Fibroblast of skin of scalp (primary cell): Measurements from ENCODE around the gene IQCC. TPM values are rescaled to one million over a fixed set of nuclear protein-coding genes. Genes with fewer than 3 reads are reported as not detected.
A peak's percentile ranks its signal among the peaks of the same experiment; 100 is the strongest.
"Not testable (repeated sequence)": the region's sequence is repeated elsewhere in the genome, so short reads cannot be mapped to it uniquely, and the experiment has no call there.

ENCODE experiments used
- DNase-seq: peaks from one replicate; pipeline ENCODE4 v3.0.0-alpha.2; 2013
- polyA plus RNA-seq, 2 experiments: library from polyadenylated mRNA; unstranded; fragments of 120-200 nt; gene quantifications; one replicate each; pipeline ENCODE4 v1.2.1, GENCODE V29; 2013; ENCODE audit not compliant: insufficient read length in 2 of 2

The IQCC gene
- 2.4 TPM for polyA plus RNA-seq (2013, experiment 1 of 2; ENCODE audit: insufficient read length)
- polyA plus RNA-seq (2013, experiment 2 of 2; ENCODE audit: insufficient read length): 3.0 TPM

DNA sequence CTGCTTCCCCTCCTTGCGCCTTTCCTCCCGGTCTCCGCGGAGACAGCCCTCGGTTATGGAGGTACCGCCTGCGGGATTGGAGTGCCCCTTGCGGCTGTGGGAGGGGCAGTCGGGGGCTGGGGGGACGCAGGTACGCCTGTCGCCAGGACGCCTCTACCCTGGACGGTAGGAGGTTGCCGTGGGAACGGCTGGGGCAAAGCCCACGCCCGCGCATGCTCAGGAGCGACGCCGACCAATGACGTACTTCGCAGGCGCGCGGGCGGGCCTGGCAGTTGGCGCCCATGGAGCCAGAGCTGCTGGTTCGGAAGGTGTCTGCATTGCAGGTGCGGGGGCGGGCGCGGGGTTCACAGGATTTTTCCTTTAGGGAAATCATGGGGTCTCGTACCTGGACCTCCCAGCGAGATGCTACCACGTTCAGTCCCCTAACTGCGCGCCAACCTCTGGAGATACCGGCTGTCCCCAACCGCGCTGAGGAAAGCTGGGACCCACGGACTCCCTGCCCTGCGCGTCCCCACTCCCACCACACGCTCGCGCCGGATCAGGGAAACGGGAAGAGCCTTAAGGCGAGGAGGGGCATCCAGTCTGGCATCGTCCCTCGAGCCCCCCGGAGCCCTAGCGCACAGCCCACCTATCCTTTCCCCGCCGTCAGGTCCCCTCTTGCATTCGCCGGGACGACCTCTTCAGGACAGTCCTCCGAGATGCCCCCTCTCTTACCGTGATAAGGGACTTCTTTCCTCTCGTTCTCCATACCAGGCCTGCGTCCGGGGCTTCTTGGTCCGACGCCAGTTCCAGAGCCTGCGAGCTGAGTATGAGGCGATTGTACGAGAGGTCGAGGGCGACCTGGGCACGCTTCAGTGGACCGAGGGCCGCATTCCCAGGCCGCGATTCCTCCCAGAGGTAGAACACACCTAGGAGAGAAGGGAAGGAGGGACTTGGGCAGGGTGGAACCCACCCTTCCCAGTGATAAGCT lies at the start of gene IQCC:
TSS of gene IQCC (plus strand) at position 271 of the 970 bp plus-strand sequence. CDS start at position 282, 11 bp downstream.
- DNase-seq: peak; percentile 81

DNA sequence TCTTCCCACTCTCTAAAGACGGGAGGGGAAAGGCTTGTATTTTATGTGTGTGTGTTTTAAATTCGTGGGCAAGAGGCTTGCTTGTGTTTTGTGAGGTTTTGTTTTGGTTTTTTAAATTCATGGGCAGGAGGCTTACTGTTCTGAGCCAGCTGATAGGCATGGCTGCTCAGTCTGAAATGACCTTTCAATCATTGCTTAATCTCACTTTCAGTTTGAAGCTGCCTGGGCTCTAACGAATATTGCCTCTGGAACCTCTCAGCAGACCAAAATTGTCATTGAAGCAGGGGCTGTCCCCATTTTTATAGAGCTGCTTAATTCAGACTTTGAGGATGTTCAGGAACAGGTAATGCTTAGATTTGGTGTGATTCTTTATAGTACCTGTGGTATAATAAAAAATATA lies 46.3 kb upstream of the IQCC start:
- no peak for DNase-seq

DNA sequence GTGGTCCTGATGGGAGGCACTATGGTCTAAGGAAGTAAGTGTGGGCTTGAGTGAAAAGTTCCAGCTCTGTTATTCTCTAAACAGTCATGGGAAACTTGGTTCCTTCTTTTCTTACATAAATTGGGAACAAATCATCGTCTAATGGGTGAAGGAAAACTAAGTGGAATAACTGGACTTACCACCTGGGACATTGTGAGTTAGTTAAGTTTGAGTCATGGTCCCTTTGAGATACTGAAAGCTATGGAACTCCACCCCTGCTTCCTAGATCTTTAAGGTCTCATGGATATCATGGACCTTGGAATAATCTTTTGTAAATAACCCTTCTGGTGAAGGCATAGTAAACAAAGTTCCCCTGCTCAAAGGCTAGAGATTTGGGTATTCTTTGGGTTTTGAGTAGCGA lies 42.1 kb upstream of the IQCC start:
- DNase-seq: no peak

DNA sequence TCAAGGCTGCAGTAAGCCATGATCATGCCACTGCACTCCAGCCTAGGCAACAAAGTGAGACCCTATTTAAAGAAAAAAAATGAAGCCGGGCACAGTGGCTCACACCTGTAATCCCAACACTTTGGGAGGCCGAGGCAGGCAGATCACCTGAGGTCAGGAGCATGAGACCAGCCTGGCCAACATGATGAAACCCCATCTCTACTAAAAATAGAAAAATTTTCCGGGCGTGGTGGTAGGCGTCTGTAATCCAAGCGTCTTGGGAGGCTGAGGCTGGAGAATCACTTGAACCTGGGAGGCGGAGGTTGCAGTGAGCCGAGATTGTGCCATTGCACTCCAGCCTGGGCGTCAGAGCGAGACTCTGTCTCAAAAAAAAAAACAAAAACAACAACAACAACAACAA lies 39.8 kb upstream of the IQCC start:
- not testable (repeated sequence) for DNase-seq

DNA sequence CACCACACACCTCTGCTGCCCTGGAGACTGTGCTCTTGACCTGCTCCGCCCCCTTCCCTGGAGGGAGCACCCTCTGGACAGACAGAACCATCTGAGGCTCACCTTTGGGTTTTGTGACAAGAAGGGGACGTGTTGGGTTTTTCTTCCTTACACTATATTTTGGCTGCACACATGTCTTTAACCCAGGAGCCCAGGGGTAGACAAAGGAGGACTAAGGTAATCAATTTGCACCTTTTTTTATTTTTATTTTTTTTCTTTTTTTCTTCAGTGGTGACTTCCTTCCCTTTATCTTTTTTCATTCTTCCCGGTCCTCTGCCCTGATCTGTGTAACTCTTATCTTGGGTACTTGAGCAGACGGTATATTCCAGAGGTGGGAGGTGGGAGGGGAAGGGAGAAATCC lies 34.5 kb upstream of the IQCC start:
- DNase-seq: no peak

DNA sequence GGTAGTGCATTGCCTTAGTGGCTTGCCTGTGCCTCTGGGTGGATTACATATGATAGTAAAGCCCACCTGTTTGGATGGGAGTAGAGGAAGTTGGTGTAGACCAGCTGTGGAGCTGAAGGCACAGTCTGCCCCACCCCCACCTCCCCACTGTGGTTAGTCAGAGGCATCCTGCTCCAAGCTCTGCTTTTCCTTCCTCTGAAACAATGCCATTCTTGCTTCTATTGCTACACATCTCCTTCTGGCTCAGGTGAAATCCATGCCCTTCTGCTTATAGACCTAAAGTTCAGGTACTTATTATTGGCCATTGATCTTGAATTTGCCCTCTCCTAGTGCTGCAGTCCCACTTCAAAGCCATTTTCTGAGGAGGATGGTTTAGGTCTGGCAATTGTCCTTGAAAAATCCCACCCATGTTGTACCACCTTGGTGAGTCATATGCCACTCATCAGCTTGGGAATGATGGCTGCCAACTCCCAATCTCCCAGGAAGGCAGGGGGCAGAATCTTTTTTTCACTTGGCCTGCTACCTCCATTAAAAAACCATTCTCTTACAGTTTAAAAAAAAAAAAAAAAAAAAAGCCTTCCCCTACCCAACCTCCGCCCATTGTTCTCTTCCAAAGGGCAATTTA lies 32.7 kb upstream of the IQCC start:
- DNase-seq: no peak

DNA sequence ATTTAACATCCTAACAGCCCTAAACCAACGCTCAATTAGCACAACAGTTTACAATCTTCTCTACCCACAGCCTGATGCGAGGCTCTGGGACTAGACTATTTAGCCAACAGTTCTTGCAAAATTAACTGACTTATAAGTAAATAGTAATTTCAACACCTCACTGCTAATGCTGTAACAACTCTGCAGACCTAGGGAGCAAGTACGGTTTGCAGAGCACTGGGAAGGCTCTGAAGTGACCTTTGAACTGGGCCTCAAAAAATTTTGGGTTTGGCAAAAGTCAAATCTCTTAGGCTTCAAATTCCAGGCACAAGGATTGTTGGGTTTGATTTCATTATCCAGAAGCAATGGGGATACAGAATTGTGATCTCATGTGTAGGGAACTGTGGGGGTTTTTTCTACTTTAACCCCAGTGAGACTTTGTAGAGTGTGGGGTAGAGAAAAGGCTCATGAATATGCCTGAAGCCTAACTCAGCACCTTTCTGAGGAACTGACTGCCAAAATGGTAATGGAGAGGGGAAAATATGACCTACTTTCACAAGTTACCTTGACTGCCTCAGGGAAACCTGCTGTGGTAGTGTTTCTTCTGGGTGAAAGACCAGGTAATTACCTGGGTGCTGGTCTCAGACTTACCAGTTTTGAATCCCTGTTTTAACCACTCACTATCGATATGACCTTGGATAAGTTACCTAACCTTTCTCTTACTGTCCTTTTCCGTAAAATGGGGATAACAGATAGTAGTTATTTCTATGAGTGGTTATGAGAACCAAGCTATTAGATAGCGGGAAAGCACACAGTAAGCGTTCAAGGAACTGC lies 26.9 kb upstream of the IQCC start:
- no peak for DNase-seq

DNA sequence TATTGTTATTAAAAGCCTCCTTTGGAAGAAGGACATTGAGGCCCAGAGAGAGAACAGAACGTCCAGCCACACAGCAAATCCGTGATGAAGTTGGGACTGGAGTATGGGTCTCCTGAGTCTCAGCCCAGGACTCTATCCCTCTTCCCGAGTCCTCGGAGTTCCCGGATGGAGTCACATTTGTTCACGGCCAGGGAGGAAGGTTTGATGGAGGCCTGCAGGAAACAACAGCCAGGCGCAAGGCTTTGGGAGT lies 26.4 kb upstream of the IQCC start:
- DNase-seq: no peak

DNA sequence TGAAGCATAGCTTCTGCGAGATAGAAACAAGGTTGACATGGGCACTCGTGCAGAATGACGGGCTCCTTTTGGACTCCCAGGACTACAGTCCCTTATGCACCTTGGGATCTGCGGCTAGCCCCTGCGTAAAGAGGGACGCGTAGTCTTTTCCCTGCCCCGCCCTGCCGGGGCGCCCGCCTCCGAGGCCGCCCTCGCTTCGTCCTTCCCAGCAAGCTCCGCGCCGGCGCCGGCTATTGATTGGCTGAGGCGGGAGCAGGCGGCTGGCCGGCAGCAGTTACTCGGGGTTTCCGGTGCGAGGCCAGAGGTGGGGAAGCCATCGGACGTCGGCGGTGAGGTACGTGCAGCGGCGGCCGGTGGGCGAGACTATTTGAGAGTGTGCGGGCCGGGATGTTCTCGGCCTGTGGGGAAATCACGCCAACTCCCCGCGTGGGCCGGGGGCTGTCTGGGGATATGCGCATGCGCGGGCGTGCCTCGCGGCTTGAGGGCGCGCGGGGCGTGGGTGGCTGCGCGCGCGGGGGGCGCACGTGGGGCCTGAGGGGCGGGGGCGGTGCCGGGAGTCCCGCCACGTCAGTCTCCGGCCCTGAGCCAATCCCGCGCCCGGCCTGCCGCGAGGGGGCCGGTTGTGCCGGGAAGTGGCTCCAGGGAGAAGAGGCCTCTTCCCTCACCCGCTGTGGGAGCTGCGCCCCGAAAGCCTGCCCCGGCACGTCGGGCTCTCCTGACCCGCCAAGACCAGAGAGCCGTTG lies 25.9 kb upstream of the IQCC start, which contains the start of gene TXLNA:
TSS of gene TXLNA (plus strand) at position 233 of the 743 bp plus-strand sequence. CDS start 671 bp downstream, outside the sequence.
- DNase-seq: peak; percentile 92

DNA sequence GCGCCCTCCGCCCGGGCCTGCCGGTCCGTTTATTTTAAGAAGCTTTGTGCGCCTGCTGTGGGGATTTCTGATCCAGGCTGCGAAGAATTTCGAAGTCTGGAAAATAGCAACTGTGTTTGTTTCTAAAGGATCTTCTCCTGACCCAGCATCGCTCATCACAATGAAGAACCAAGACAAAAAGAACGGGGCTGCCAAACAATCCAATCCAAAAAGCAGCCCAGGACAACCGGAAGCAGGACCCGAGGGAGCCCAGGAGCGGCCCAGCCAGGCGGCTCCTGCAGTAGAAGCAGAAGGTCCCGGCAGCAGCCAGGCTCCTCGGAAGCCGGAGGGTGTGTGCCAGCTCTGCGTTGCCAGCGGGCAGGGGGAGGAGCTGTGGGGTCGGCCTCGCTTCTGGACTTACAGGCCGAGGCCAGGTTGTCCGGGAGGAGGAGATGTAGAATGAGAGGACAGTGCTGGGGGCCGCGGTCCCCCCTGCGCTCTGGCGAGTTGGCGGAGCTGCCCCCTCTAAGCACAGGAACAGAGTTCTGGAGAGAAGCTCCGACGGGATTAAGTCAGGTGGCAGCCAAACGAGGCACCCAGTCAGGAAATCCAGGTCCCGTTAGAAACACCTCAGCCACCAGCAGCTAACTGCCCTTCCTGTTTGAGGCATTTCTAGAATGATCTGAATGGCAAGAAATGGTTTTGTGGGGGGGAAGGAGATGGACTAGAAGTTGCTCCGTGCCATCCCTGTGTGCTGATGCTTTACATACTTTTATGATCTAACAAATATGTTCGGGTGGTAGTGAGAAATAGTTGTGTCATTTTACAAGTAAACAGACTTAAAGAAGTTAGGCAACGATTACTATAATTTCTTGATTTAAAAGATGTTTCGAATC lies 25.0 kb upstream of the IQCC start:
- peak; percentile 64 for DNase-seq

DNA sequence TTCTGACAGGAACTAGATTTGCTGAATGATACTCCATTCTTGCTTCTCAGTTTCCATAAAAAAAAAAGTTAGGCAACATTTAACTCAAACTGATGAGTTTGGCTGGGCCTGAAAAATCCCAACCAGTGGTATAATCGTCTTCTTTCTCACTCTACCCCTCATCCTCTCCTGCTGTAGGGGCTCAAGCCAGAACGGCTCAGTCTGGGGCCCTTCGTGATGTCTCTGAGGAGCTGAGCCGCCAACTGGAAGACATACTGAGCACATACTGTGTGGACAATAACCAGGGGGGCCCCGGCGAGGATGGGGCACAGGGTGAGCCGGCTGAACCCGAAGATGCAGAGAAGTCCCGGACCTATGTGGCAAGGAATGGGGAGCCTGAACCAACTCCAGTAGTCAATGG lies 24.4 kb upstream of the IQCC start:
- DNase-seq: no peak

DNA sequence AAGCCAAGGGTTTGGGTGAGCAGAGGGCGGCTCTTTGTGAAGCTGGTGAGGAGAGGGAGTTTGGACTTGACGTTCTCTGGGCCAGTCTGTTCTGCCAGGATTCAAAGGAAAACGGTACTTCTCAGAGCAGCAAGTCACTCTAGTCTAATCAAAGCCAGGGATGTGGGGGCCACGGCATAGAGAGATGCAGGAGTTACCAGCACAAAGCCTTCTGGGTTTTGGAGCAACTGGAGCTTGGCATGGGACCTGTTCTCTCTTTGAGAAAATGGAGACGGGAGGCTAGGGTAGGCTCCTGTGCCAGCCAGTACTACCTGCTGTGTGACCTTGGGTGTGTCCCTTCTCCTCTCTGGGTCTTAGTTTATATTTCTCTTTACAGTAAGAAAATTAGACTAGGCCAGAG lies 23.9 kb upstream of the IQCC start:
- DNase-seq: no peak

DNA sequence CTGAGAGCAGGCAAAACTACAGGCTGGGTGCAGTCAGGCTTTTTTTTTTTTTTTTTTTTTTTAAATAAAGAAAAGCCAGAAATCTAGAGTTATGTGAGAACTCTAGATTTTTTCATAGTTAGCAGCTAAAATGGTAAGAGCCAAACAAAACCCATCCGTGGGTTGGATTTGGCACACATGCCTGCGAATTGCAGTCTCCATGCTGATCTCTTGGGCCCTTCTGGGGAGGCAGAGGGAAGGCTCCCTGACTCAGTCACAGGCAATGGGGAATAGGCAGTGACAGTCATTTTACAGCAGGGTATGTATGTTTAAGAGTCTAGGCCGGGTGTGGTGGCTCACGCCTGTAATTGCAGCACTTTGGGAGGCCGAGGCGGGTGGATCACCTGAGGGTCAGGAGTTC lies 23.4 kb upstream of the IQCC start:
- DNase-seq: no peak

DNA sequence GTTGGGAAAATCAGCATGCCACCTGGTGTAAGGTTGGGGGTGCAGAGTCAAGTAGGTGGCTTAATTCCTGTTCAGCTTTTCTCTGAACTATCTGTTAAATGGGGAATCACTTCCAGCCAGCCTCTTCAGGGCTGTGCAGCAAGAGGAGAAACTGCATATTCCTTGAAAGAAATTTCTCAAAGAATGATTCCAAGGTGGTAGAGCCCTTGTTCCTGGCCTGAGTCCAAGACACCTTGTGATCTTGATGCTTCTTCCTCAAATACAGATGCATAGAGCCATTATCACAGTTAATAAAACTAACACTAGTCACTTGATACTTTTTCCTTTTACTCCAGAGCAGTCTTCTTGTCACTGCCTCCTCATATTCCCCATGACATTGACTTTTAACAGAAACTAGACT lies 20.8 kb upstream of the IQCC start:
- no peak for DNase-seq

DNA sequence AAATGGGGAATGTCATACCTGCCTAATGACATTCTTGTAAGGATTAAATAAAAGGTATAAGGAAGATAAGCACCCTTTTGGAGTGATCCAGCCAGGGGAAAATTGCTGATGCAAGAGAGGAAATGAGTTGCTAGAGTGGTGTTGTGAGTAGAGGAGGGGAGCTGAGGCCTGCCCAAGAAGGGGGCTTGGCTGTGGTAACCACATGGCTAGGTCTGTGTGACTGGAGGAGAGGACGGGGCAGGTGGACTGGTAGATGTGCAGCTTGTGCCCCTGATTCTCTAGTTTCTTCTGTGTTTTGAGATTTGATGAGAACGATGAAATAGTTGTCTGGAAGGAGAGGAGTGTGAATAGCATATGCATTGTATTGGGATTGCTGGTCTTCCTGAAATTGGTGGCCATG lies 19.4 kb upstream of the IQCC start:
- DNase-seq: no peak

DNA sequence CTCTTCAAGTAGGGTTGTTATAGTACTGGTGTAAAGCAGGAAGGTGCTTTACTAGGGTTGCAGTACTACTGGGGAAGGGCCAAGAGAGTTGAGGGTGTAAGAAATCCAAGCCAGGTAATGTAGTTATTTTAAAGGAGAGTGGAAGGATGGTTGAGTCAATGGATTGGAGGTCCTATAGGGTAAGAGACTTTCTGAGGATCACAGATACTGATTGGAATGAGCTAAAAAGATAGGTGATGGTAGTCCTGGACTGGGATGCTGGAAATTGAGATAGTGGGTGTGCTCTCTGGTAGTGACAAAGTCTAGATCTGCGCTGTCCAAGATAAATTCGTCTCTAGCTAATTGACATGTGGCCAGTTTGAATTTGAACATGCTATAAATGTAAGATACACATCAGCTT lies 19.0 kb upstream of the IQCC start:
- DNase-seq: no peak

DNA sequence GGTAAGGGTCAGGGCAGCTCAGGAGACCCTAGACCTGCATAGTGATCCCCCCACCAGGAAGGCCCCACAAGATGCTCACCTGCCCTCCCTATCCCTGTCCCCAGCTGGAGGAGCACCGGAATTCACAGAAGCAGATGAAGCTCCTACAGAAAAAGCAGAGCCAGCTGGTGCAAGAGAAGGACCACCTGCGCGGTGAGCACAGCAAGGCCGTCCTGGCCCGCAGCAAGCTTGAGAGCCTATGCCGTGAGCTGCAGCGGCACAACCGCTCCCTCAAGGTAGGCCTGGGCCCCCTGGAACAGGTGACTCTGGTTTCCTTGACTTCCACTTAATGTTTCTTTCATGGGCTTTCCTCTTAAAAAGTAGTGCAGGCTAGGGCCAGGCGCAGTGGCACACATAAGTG lies 17.6 kb upstream of the IQCC start:
- DNase-seq: no peak

DNA sequence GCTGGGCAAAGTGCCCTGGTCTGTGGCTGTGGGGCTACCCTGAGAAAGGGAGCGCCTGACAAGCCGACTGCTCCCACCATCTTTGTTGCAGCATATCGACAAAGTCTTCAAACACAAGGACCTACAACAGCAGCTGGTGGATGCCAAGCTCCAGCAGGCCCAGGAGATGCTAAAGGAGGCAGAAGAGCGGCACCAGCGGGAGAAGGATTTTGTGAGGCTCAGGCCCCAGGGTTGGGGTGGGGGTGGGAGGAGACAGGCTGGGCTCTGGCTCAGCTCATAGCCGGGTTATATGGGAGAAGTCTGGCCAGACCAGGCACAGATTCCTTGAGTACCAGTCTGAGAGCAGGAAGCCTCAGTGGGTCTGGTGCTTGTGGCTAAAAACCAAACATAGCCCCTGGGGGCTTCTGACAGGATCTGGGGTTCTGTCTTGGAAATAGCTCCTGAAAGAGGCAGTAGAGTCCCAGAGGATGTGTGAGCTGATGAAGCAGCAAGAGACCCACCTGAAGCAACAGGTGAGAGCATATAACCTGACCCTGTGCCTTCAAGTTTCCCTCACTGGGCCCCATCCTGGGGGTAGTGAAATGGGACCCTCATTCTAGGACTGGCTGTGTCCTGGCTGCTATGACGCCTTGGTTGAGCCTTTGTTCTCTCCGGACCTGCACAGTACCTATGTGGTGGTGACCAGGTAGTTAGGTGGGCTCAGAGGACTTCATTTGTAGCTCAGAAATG lies 13.1 kb upstream of the IQCC start:
- no peak for DNase-seq

DNA sequence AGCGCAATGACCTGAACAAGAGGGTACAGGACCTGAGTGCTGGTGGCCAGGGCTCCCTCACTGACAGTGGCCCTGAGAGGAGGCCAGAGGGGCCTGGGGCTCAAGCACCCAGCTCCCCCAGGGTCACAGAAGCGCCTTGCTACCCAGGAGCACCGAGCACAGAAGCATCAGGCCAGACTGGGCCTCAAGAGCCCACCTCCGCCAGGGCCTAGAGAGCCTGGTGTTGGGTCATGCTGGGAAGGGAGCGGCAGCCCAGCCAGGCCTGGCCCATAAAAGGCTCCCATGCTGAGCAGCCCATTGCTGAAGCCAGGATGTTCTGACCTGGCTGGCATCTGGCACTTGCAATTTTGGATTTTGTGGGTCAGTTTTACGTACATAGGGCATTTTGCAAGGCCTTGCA lies 10.5 kb upstream of the IQCC start:
- DNase-seq: no peak

DNA sequence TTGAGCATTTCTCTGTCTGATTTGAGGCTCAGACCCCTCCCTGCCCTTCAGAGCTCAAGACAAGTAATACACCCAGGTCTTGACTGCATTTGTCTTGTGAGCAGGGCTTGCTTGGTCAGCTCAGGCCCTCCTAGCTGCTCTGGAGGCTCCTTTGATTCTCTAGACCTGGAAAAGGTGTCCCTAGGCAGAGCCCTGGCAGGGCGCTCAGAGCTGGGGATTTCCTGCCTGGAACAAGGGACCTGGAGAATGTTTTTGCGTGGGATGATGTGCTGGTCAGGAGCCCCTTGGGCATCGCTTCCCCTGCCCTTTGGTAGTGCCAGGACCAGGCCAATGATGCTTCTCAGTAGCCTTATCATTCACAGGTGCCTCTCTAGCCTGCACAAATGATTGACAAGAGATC lies 9.9 kb upstream of the IQCC start:
- no peak for DNase-seq
